Lung (tissue), 12 donors: ENCODE data around the gene PLA2G5. TPM values are rescaled to one million over a fixed set of nuclear protein-coding genes. Genes with fewer than 3 reads are reported as not detected.

Experiments used
- ATAC-seq: fragments of 200-7000 bp; cut with Tn5 transposase; one replicate; pipeline ENCODE4 v1.9.1; 2020; ENCODE audit warnings: moderate number of reproducible peaks; ENCODE audit not compliant: insufficient read depth, low FRiP score
- DNase-seq, 3 donors: peaks; one replicate each; pipeline ENCODE4 v3.0.0-alpha.2; 2013 to 2017
- H3K27ac ChIP-seq, 2 donors: one replicate each; pipeline ENCODE4 v1.5.1; 2013; ENCODE audit warnings: mild to moderate bottlenecking in 2 of 2, moderate library complexity in 2 of 2, control low read depth in 1 of 2, inconsistent platforms in 1 of 2, low read depth in 1 of 2, low read length in 1 of 2
- H3K27me3 ChIP-seq, 3 donors: one replicate each; pipeline ENCODE4 v1.5.1; 2013; ENCODE audit warnings: low read length in 2 of 3; ENCODE audit not compliant: control insufficient read depth in 3 of 3, insufficient read depth in 3 of 3
- H3K36me3 ChIP-seq, 4 donors: one replicate each; pipeline ENCODE4 v1.5.1; 2013; ENCODE audit warnings: low read length in 4 of 4, mild to moderate bottlenecking in 1 of 4, moderate library complexity in 1 of 4; ENCODE audit not compliant: control insufficient read depth in 4 of 4, insufficient read depth in 4 of 4
- H3K4me1 ChIP-seq, 5 donors: one replicate each; pipeline ENCODE4 v1.5.1; 2013; ENCODE audit warnings: low read length in 5 of 5, mild to moderate bottlenecking in 2 of 5, moderate library complexity in 1 of 5; ENCODE audit not compliant: control insufficient read depth in 5 of 5, insufficient read depth in 5 of 5
- H3K4me3 ChIP-seq: one replicate; pipeline ENCODE4 v1.5.1; 2013; ENCODE audit warnings: mild to moderate bottlenecking, control low read depth, moderate library complexity
- H3K9ac ChIP-seq, 2 donors: one replicate each; pipeline ENCODE4 v1.5.1; 2013; ENCODE audit warnings: low read length in 2 of 2, control low read depth in 1 of 2; ENCODE audit not compliant: insufficient read depth in 1 of 2
- H3K9me3 ChIP-seq, 4 donors: one replicate each; pipeline ENCODE4 v1.5.1; 2013; ENCODE audit warnings: low read length in 3 of 4, mild to moderate bottlenecking in 1 of 4, moderate library complexity in 1 of 4; ENCODE audit not compliant: control insufficient read depth in 4 of 4, insufficient read depth in 3 of 4
- WGBS, 2 donors: extraction: QIAGEN DNeasy Blood & Tissue Kit; methylation state at CpG; one replicate each; pipeline ENCODE4 v1.1.7; 2013; 5-methylcytosine and 5-hydroxymethylcytosine counted together
- polyA plus RNA-seq, 2 donors: library from polyadenylated mRNA; stranded (reverse); fragments of 200-250 nt; gene quantifications; one replicate each; pipeline ENCODE4 v1.2.1, GENCODE V29; 2013
- total RNA-seq, 2 donors: library from RNA; depleted of rRNA in 1 of 2; stranded (reverse); fragments of >200 nt in 1 of 2; gene quantifications; one replicate each; pipeline ENCODE4 v1.2.1, GENCODE V29; 2014 to 2021
- TF ChIP-seq, protein P1 (sequence below): IDR thresholded peaks from 2 replicates; pipeline ENCODE4 v1.5.1; 2012; ENCODE audit warnings: mild to moderate bottlenecking; ENCODE audit errors: control extremely low read depth, extremely low read depth
- donor health status: control.
- donor health status: control.
- donor health status: Bipolar disorder and iron deficiency.
- donor health status: healthy.
- donor health status: DM: yes; HTN: yes; CAD: no.

The PLA2G5 gene
- total and polyA plus RNA-seq, 4 donors: 1.1 to 6.5 (median 2.6) TPM

DNA sequence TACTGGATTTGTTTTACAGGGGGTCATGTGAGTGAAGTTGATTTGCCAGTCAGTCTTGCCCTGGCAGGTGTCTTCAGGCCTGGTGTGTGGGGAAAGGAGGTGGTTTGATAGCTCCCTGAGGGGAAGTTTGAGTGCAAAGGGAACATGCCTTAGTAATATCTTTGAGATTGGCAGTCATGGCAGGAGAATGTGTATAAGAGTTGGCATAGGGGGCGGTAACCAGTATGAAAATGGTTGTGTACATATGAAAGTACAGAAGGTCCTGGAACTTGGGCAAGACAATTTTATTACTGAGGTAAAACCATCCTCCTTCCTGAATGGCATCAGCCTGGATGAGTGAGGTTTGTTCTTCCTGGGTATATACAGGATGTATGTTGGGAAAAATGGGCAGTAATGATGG is 37.6 kb upstream of the PLA2G5 start:
- 94 to 100% methylated on average over 1 of the region's 1 CpG for WGBS, 2 donors

DNA sequence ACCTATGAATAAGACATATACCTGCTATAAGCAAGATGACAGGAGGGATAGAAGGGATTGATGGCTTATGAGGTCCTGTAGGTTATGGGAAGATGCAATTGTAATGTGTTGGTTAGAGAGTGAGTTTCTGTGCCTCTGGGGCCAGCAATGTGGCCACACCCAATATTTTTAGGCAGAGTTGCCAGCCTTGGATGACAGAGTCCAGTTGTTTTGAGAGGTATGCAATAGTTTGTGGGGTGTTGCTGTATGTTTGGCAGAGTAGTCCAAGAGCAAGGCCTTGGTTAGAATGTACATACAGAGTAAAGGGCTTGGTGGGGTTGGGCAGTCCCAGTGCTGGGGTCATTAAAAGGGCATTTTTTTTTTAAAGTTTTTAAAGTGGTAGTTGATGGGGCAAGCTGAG is 36.6 kb upstream of the PLA2G5 start:
- H3K4me3 ChIP-seq: no peak overlapping the region
- H3K9me3 ChIP-seq: peaks cover 0 to 5% (median 1%) of the 10 kb centered on the region in 4 donors
- no peak for ATAC-seq
- H3K9ac ChIP-seq: no peak overlapping the region
- TF ChIP-seq, protein P1, sequence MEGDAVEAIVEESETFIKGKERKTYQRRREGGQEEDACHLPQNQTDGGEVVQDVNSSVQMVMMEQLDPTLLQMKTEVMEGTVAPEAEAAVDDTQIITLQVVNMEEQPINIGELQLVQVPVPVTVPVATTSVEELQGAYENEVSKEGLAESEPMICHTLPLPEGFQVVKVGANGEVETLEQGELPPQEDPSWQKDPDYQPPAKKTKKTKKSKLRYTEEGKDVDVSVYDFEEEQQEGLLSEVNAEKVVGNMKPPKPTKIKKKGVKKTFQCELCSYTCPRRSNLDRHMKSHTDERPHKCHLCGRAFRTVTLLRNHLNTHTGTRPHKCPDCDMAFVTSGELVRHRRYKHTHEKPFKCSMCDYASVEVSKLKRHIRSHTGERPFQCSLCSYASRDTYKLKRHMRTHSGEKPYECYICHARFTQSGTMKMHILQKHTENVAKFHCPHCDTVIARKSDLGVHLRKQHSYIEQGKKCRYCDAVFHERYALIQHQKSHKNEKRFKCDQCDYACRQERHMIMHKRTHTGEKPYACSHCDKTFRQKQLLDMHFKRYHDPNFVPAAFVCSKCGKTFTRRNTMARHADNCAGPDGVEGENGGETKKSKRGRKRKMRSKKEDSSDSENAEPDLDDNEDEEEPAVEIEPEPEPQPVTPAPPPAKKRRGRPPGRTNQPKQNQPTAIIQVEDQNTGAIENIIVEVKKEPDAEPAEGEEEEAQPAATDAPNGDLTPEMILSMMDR: no peak
- no peaks in the 10 kb centered on the region for H3K36me3 ChIP-seq
- no peaks in the 10 kb centered on the region for H3K4me1 ChIP-seq
- DNase-seq: no peak
- peak overlapping the region in 1 of 2 donors; percentile 27 for H3K27ac ChIP-seq
- H3K27me3 ChIP-seq: no peaks in the 10 kb centered on the region

More for the DNA sequence above, 37.6 kb upstream of the PLA2G5 start:
- Histone ChIP-seq H3K4me1 (no peaks in the 10 kb centered on the region), H3K9me3 (peaks cover 0 to 5% (median 0%) of the 10 kb centered on the region in 4 donors), H3K36me3 (no peaks in the 10 kb centered on the region), H3K4me3 (no peak overlapping the region), H3K27ac (no peak overlapping the region), H3K27me3 (no peaks in the 10 kb centered on the region), H3K9ac (no peak overlapping the region)
- TF ChIP-seq, protein P1: no peak
- DNase-seq (no peak), ATAC-seq (no peak)

DNA sequence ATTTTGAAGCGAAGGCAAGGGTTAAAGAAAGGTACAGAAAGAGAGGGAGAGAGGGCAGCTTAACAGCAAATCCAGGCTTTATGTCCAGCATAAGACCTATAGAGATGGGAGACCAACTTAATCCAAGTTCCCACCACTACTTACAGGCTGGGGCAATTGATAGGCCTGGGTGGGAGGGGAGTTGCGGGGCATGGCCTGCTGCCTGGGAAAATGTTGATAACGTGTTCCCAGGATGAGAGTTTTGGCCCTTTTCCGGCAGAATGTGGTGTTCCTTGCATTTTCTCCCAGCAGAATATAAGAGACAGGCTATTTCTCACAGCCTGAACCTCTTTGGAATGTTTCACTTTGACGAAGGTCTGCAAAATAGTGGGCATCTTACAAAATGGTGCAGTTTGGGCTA is 34.9 kb upstream of the PLA2G5 start:
- Histone ChIP-seq H3K27ac (no peak overlapping the region), H3K36me3 (no peaks in the 10 kb centered on the region), H3K4me3 (no peak overlapping the region), H3K4me1 (no peaks in the 10 kb centered on the region), H3K9ac (no peak overlapping the region), H3K27me3 (no peaks in the 10 kb centered on the region), H3K9me3 (peaks cover 0 to 5% (median 1%) of the 10 kb centered on the region in 4 donors)
- DNase-seq: no peak
- TF ChIP-seq, protein P1: no peak
- WGBS, 2 donors: 87 to 89% methylated on average over 5 of the region's 5 CpGs
- no peak for ATAC-seq

DNA sequence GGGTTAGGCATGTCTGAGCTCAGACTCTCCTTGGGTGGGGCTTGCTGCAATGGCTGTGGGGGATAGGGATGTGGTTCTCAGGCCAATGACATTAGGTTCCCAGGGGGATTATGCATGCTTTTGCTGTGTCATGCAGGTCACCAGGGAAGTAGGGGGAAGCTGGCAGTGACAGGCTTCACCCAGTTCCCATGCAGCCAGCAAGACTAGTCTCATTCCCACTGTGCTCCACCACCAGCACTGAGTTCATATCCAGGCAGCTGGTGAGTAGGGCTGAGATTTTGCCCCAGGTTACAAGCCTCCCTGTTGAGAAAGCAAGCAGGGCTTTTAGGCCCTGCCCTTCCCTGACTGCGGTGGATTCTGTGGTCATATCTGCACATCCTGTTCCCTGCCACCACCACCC is 32.1 kb upstream of the PLA2G5 start:
- Histone ChIP-seq H3K4me1 (no peaks in the 10 kb centered on the region), H3K36me3 (no peaks in the 10 kb centered on the region), H3K9ac (no peak overlapping the region), H3K4me3 (no peak overlapping the region), H3K9me3 (peaks cover 0 to 5% (median 1%) of the 10 kb centered on the region in 4 donors), H3K27me3 (no peaks in the 10 kb centered on the region), H3K27ac (peak overlapping the region in 1 of 2 donors; percentile 1)
- DNase-seq (no peak), ATAC-seq (no peak)
- WGBS, 2 donors: 44 to 49% methylated on average over 1 of the region's 1 CpG
- TF ChIP-seq, protein P1: no peak
